Measurements from ENCODE around the gene KRT10. TPM values are rescaled to one million over a fixed set of nuclear protein-coding genes. Genes with fewer than 3 reads are reported as not detected.
"Not testable (repeated sequence)": the region's sequence is repeated elsewhere in the genome, so short reads cannot be mapped to it uniquely, and the experiment has no call there.

Gene KRT10
- total RNA-seq, 1 experiment from 2014 or later: 62.3 TPM

GRCh38 chr17:40815381-40815780, 7.0 kb downstream of the KRT10 start:
- CTCF ChIA-PET: interaction anchor here (1.0 to 1.1 kb wide), 2 partner anchors 12 to 734 kb away, joined by 3 to 4 read pairs; no protein-coding TSS in a partner anchor
- Histone ChIP-seq H3K9me2 (ENCODE audit: insufficient read depth) (peaks cover 2% of the 10 kb centered on the region; the same call in 1 of the 2 replicates), H3K4me2 (ENCODE audit: low read length) (no peak overlapping the region), H3K36me3 (ENCODE audit: control insufficient read depth in 1 of 2, insufficient read depth in 2 of 2, low read length in 2 of 2) (peaks cover 7 to 10% of the 10 kb centered on the region in 2 experiments; a peak in 2 of 4 replicates), H2AFZ (ENCODE audit: low read depth, low read length, poor library complexity, severe bottlenecking) (no peak overlapping the region), H3K4me1 (ENCODE audit: control insufficient read depth in 1 of 2, insufficient read depth in 2 of 2, low read length in 2 of 2) (peaks cover 14 to 37% of the 10 kb centered on the region in 2 experiments), H3K27me3 (ENCODE audit: insufficient read depth, low read length) (no peaks in the 10 kb centered on the region), H3K9me3 (ENCODE audit: control insufficient read depth in 1 of 2, insufficient read depth in 1 of 2, low read depth in 1 of 2, low read length in 2 of 2) (no peaks in the 10 kb centered on the region), H3K9ac (ENCODE audit: low read length) (no peak overlapping the region), H3K79me2 (ENCODE audit: insufficient read depth, low read length) (peaks cover 28% of the 10 kb centered on the region), H3K4me3 (replicated peaks in 1 of 2; ENCODE audit: low read depth in 1 of 2, low read length in 2 of 2) (no peak overlapping the region), H4K20me1 (ENCODE audit: insufficient read depth) (no peaks in the 10 kb centered on the region), H3K27ac (ENCODE audit: low read depth, low read length) (no peak overlapping the region)
- RAD21 ChIA-PET (ENCODE audit: low non-redundant PET in 1 of 2, low total read pairs in 2 of 2, uncharacterized antibody in 2 of 2, unreplicated experiment in 2 of 2): no interaction called here
- intact Hi-C loops (cut with micrococcal nuclease): loop anchor here (5.0 kb wide), 1 partner anchor 87 kb away; no protein-coding TSS in a partner anchor
- TF ChIP-seq SIN3A (IDR thresholded peaks at IDR 0.05; ENCODE audit: low read depth): no peak
- TF ChIP-seq MAX (IDR thresholded peaks at IDR 0.05): no peak
- TF ChIP-seq CTCF (IDR thresholded peaks at IDR 0.05 in 2 of 3, conservative IDR thresholded peaks at IDR 0.05 in 1 of 3; ENCODE audit: borderline replicate concordance in 1 of 3, insufficient read depth in 1 of 3, low read depth in 2 of 3, low read length in 2 of 3): no peak
- TF ChIP-seq YY1 (IDR thresholded peaks at IDR 0.05; ENCODE audit: extremely low read depth, insufficient replicate concordance, low read depth, low read length): no peak
- TF ChIP-seq CEBPB (IDR thresholded peaks at IDR 0.05; ENCODE audit: low read depth): no peak
- no peak for TF ChIP-seq ZFX (IDR thresholded peaks at IDR 0.05)
- no peak for TF ChIP-seq RAD21 (IDR thresholded peaks at IDR 0.05; ENCODE audit: low read depth)
- TF ChIP-seq SRF (IDR thresholded peaks at IDR 0.05; ENCODE audit: low read depth): no peak
- no peak for TF ChIP-seq CBX3 (IDR thresholded peaks at IDR 0.05; ENCODE audit: low read depth)
- TF ChIP-seq ELF1 (IDR thresholded peaks at IDR 0.05; ENCODE audit: borderline replicate concordance, low read depth): no peak
- TF ChIP-seq ZNF274 (IDR thresholded peaks at IDR 0.05; ENCODE audit: low read depth, low read length): no peak
- no peak for TF ChIP-seq EZH2 (IDR thresholded peaks at IDR 0.05)
- no peak for TF ChIP-seq REST (IDR thresholded peaks at IDR 0.05; ENCODE audit: low read depth)
- no peak for TF ChIP-seq ATF3 (IDR thresholded peaks at IDR 0.05)
- BruUV-seq (replicated peaks): no TSS peak
- no peak for ATAC-seq
- DNase-seq (ENCODE audit: low read depth, low spot score): no peak
- POLR2A ChIA-PET: interaction anchor here (0.9 kb wide), 1 partner anchor 873 kb away, joined by 3 read pairs; the partner anchor contains the start of gene EIF1

GRCh38 chr17:40814657-40815056, 7.8 kb downstream of the KRT10 start:
- ATAC-seq: not testable (repeated sequence)

More at GRCh38 chr17:40814657-40815056, 7.8 kb downstream of the KRT10 start:
- CTCF ChIA-PET; H3K4me2 ChIP-seq (ENCODE audit: low read length); H3K9me2 ChIP-seq (ENCODE audit: insufficient read depth); RAD21 ChIA-PET (ENCODE audit: low non-redundant PET in 1 of 2, low total read pairs in 2 of 2, uncharacterized antibody in 2 of 2, unreplicated experiment in 2 of 2); H3K9ac ChIP-seq (ENCODE audit: low read length); POLR2A ChIA-PET; H3K27ac ChIP-seq (ENCODE audit: low read depth, low read length); H2AFZ ChIP-seq (ENCODE audit: low read depth, low read length, poor library complexity, severe bottlenecking); H3K9me3 ChIP-seq (ENCODE audit: control insufficient read depth in 1 of 2, insufficient read depth in 1 of 2, low read depth in 1 of 2, low read length in 2 of 2); H3K27me3 ChIP-seq (ENCODE audit: insufficient read depth, low read length); DNase-seq (ENCODE audit: low read depth, low spot score); H4K20me1 ChIP-seq (ENCODE audit: insufficient read depth); H3K4me3 ChIP-seq (replicated peaks in 1 of 2; ENCODE audit: low read depth in 1 of 2, low read length in 2 of 2); BruUV-seq (replicated peaks): not testable (repeated sequence)
- peaks cover 21% of the 10 kb centered on the region for H3K79me2 ChIP-seq (ENCODE audit: insufficient read depth, low read length)
- H3K36me3 ChIP-seq (ENCODE audit: control insufficient read depth in 1 of 2, insufficient read depth in 2 of 2, low read length in 2 of 2): peaks cover 7 to 10% of the 10 kb centered on the region in 2 experiments; a peak in 2 of 4 replicates
- intact Hi-C loops (cut with micrococcal nuclease): loop anchor here (5.0 kb wide), 1 partner anchor 88 kb away; no protein-coding TSS in a partner anchor
- peaks cover 13 to 37% of the 10 kb centered on the region in 2 experiments for H3K4me1 ChIP-seq (ENCODE audit: control insufficient read depth in 1 of 2, insufficient read depth in 2 of 2, low read length in 2 of 2)
